Measurements from ENCODE around the gene DNAH17.

DNAH17 gene

GRCh38 chr17:78621720-78622490 is 44.7 kb upstream of the DNAH17 start:
- Histone ChIP-seq H3K9me3 (no peaks in the 10 kb centered on the region), H3K27me3 (no peaks in the 10 kb centered on the region)

GRCh38 chr17:78620099-78620498 is 42.9 kb upstream of the DNAH17 start:
- no peaks in the 10 kb centered on the region for H3K27me3 ChIP-seq
- H3K4me1 ChIP-seq = no peaks in the 10 kb centered on the region
- H3K9me3 ChIP-seq = no peaks in the 10 kb centered on the region
- TF ChIP-seq CTCF (IDR thresholded peaks at IDR 0.05; ENCODE audit: low read depth, low read length) = no peak
- H3K4me3 ChIP-seq (ENCODE audit: low read depth, low read length) = no peak overlapping the region
- no peaks in the 10 kb centered on the region for H3K36me3 ChIP-seq
- DNase-seq = no peak

More at GRCh38 chr17:78621720-78622490, 44.7 kb upstream of the DNAH17 start:
- Histone ChIP-seq H3K36me3 (no peaks in the 10 kb centered on the region), H3K4me3 (ENCODE audit: low read depth, low read length) (no peak overlapping the region), H3K4me1 (no peaks in the 10 kb centered on the region)
- no peak for TF ChIP-seq CTCF (IDR thresholded peaks at IDR 0.05; ENCODE audit: low read depth, low read length)
- DNase-seq = peak; percentile 23

GRCh38 chr17:78619334-78619733 is 42.1 kb upstream of the DNAH17 start:
- DNase-seq = no peak
- Histone ChIP-seq H3K4me1 (no peaks in the 10 kb centered on the region), H3K36me3 (no peaks in the 10 kb centered on the region), H3K9me3 (no peaks in the 10 kb centered on the region), H3K4me3 (ENCODE audit: low read depth, low read length) (no peak overlapping the region), H3K27me3 (no peaks in the 10 kb centered on the region)
- no peak for TF ChIP-seq CTCF (IDR thresholded peaks at IDR 0.05; ENCODE audit: low read depth, low read length)

DNA sequence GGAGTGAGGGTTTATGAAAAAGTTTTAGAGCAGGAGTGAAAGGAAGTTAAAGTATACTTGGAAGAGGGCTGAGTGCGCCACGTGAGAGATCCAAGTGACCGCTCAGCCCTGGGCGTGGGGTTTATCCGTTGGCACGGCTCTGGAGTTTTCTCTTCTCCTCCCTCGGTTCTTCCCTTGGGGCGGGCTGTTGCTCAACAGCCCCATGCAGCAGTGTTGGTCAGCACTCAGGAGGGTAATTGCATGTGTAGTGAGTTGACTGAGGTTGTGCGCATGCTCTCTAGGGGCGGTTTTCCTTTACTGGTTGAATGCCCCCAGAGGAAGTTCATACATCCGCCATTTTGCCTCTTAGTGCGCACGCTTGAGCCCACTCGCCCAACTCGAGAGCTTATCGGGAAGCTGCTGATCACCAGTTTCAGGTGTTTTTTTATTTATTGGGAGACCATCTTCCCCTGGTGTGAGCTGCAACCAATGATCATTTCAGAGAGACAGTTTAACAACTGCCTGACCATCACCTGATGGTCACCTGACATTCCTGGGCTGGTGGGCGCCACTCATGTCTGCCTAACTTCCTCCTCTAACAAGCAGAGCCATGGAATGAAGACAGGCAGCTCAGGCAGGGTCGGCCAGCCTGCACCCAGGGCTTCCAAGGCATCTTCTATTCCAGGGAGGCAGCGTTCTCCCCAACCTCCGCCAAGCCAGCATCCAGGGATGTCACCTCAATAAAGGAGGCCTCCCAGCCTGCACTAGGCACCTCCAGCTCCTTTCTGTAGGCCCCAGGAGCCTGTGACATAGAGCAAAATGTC is 41.3 kb upstream of the DNAH17 start:
- Histone ChIP-seq H3K4me3 (ENCODE audit: low read depth, low read length) (no peak overlapping the region), H3K4me1 (no peaks in the 10 kb centered on the region), H3K27me3 (no peaks in the 10 kb centered on the region), H3K36me3 (no peaks in the 10 kb centered on the region), H3K9me3 (no peaks in the 10 kb centered on the region)
- TF ChIP-seq CTCF (IDR thresholded peaks at IDR 0.05; ENCODE audit: low read depth, low read length) = no peak
- DNase-seq = no peak

DNA sequence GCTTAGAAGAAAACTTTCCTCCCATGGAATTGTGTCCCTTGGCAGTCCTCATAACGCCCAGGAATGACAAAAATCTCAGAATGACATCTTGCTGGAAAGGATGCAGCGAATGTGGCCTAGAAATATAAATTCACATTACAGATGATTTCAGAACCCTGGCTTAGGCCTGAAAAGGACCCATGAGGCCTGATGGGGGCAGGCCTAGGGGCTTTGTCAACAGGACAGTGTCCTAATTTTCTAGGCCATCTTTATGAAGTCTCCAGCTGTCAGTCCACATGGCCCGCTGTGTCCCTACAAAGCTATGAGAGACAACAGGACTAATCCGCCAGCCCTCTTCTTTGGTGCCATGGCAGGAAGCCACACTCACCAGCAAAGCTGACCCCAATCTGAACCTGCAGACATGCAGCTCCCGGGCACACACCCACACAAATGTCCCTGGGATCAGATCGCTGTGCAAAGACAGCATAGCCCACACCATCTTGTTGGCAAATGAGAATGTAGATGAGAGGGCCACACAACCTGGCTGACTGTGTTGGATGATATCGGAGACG is 40.4 kb upstream of the DNAH17 start:
- TF ChIP-seq CTCF (IDR thresholded peaks at IDR 0.05; ENCODE audit: low read depth, low read length) = no peak
- H3K4me3 ChIP-seq (ENCODE audit: low read depth, low read length) = no peak overlapping the region
- no peaks in the 10 kb centered on the region for H3K27me3 ChIP-seq
- no peaks in the 10 kb centered on the region for H3K36me3 ChIP-seq
- H3K9me3 ChIP-seq = no peaks in the 10 kb centered on the region
- no peaks in the 10 kb centered on the region for H3K4me1 ChIP-seq
- DNase-seq = no peak
